ENCODE measurements around the gene CTSZ.
"Not testable (repeated sequence)": the region's sequence is repeated elsewhere in the genome, so short reads cannot be mapped to it uniquely, and the experiment has no call there.

Gene CTSZ

GRCh38 chr20:59013031-59013951 is 6.2 kb upstream of the CTSZ start:
- DNase-seq, result no peak

- not testable (repeated sequence) for DNase-seq
Observed at GRCh38 chr20:59011874-59012157, 4.8 kb upstream of the CTSZ start.

GRCh38 chr20:59010995-59011873 is 4.2 kb upstream of the CTSZ start:
- peak; percentile 29 to 50 (median 44) for DNase-seq

GRCh38 chr20:59010321-59010994 is 3.4 kb upstream of the CTSZ start:
- DNase-seq, result no peak

GRCh38 chr20:59008715-59009336 is 1.8 kb upstream of the CTSZ start:
- no peak for DNase-seq

GRCh38 chr20:59007665-59008511 is 834 bp upstream of the CTSZ start:
- DNase-seq, result peak; percentile 93 to 97 (median 94)

- DNase-seq, result peak; percentile 27 to 54 (median 40)
Observed at GRCh38 chr20:59006167-59006863, 739 bp downstream of the CTSZ start.

GRCh38 chr20:59005523-59006166 is 1.4 kb downstream of the CTSZ start:
- no peak for DNase-seq

- peak; percentile 84 to 92 (median 92) for DNase-seq
Observed at GRCh38 chr20:59004763-59005522, 2.1 kb downstream of the CTSZ start.

- peak; percentile 87 to 95 (median 95) for DNase-seq
Observed at GRCh38 chr20:59004493-59004762, 2.6 kb downstream of the CTSZ start.

- no peak for DNase-seq
Observed at GRCh38 chr20:59003836-59004492, 3.1 kb downstream of the CTSZ start.

- no peak for DNase-seq
Observed at GRCh38 chr20:59002874-59003399, 4.1 kb downstream of the CTSZ start.

- no peak for DNase-seq
Observed at GRCh38 chr20:59002388-59002787, 4.7 kb downstream of the CTSZ start.

- peak in 2 of 4 experiments; percentile 31 to 39 for DNase-seq
Observed at GRCh38 chr20:59001449-59002171, 5.4 kb downstream of the CTSZ start.

- DNase-seq, result no peak
Observed at GRCh38 chr20:59001068-59001448, 6.0 kb downstream of the CTSZ start.

GRCh38 chr20:59000326-59000725 is 6.7 kb downstream of the CTSZ start:
- DNase-seq, result no peak

- DNase-seq, result no peak
Observed at GRCh38 chr20:58998656-58999055, 8.4 kb downstream of the CTSZ start.

- DNase-seq, result no peak
Observed at GRCh38 chr20:58997141-58997770, 9.8 kb downstream of the CTSZ start.
